Activated CD4-positive, CD25-positive, alpha-beta regulatory T cell treated with anti-CD3 and anti-CD28 coated beads, Interleukin-2, amount 50 U/mL, for 24 hours (primary cell): ENCODE results near the gene ACTL8.

Experiments
- ATAC-seq, 2 donors: fragments of 150-1000 bp; cut with Tn5 transposase; one replicate each; pipeline ENCODE4 v1.10.0; 2021; ENCODE audit warnings: mild to moderate bottlenecking in 1 of 2, moderate library complexity in 1 of 2

The ACTL8 gene

GRCh38 chr1:17810668-17811067, 55.5 kb downstream of the ACTL8 start:
- ATAC-seq: no peak

GRCh38 chr1:17816511-17816910, 61.4 kb downstream of the ACTL8 start:
- ATAC-seq: no peak

GRCh38 chr1:17819129-17819802, 64.1 kb downstream of the ACTL8 start:
- no peak for ATAC-seq

GRCh38 chr1:17820198-17820597, 65.1 kb downstream of the ACTL8 start:
- no peak for ATAC-seq

GRCh38 chr1:17822741-17823426, 67.8 kb downstream of the ACTL8 start:
- ATAC-seq: no peak

GRCh38 chr1:17825273-17826164, 70.4 kb downstream of the ACTL8 start:
- ATAC-seq: no peak

GRCh38 chr1:17826165-17826488, 71.0 kb downstream of the ACTL8 start:
- ATAC-seq: no peak

- no peak for ATAC-seq
These were observed 73.9 kb downstream of the ACTL8 start for GRCh38 chr1:17828991-17829390.

- no peak for ATAC-seq
These were observed 74.4 kb downstream of the ACTL8 start for GRCh38 chr1:17829579-17829978.

GRCh38 chr1:17831597-17831996, 76.5 kb downstream of the ACTL8 start:
- ATAC-seq: no peak

- no peak for ATAC-seq
These were observed 78.7 kb downstream of the ACTL8 start for GRCh38 chr1:17833661-17834501.

- no peak for ATAC-seq
These were observed 79.5 kb downstream of the ACTL8 start for GRCh38 chr1:17834561-17835100.

GRCh38 chr1:17837233-17838030, 82.3 kb downstream of the ACTL8 start:
- ATAC-seq: no peak

- ATAC-seq: no peak
These were observed 84.6 kb downstream of the ACTL8 start for GRCh38 chr1:17839641-17840196.

- no peak for ATAC-seq
These were observed 86.8 kb downstream of the ACTL8 start for GRCh38 chr1:17841944-17842343.

GRCh38 chr1:17842686-17843085, 87.6 kb downstream of the ACTL8 start:
- no peak for ATAC-seq

GRCh38 chr1:17844185-17844826, 89.2 kb downstream of the ACTL8 start:
- ATAC-seq: no peak

- ATAC-seq: no peak
These were observed 90.5 kb downstream of the ACTL8 start for GRCh38 chr1:17845583-17845982.

GRCh38 chr1:17846341-17846740, 91.2 kb downstream of the ACTL8 start:
- ATAC-seq: no peak

GRCh38 chr1:17847111-17847510, 92.0 kb downstream of the ACTL8 start:
- no peak for ATAC-seq

- no peak for ATAC-seq
These were observed 94.1 kb downstream of the ACTL8 start for GRCh38 chr1:17849216-17849615.
